Left lung (tissue), 10 donors: ENCODE results near the gene NELFB. TPM values are rescaled to one million over a fixed set of nuclear protein-coding genes. Genes with fewer than 3 reads are reported as not detected.

Experiments
- ATAC-seq: fragments of 200-7000 bp; cut with Tn5 transposase; one replicate; pipeline ENCODE4 v1.9.1; 2020; ENCODE audit warnings: moderate library complexity
- DNase-seq, 4 donors: peaks; one replicate each; pipeline ENCODE4 v3.0.0-alpha.2; 2013 to 2020
- H3K27ac ChIP-seq, 2 donors: fragments of 200-600 bp; sonication (generic) in 1 of 2; one replicate each; pipeline versions ENCODE4 v1.5.0 to v1.8.0; 2020 to 2021
- H3K27me3 ChIP-seq, 2 donors: fragments of 200-600 bp; sonication (generic) in 1 of 2; one replicate each; pipeline versions ENCODE4 v1.5.0 to v1.8.0; 2020 to 2021
- H3K36me3 ChIP-seq, 2 donors: fragments of 200-600 bp; sonication (generic) in 1 of 2; one replicate each; pipeline versions ENCODE4 v1.5.0 to v1.8.0; 2020 to 2021
- H3K4me1 ChIP-seq, 2 donors: fragments of 200-600 bp; one replicate each; pipeline ENCODE4 v1.8.0; 2021
- H3K4me3 ChIP-seq, 2 donors: fragments of 200-600 bp; sonication (generic) in 1 of 2; one replicate each; pipeline versions ENCODE4 v1.5.0 to v1.8.0; 2020 to 2021; ENCODE audit warnings: mild to moderate bottlenecking in 1 of 2
- H3K9me3 ChIP-seq, 2 donors: fragments of 200-600 bp; sonication (generic) in 1 of 2; one replicate each; pipeline versions ENCODE4 v1.5.0 to v1.8.0; 2020 to 2021
- intact Hi-C, 2 donors: fragments of 100-400 bp; cut with DNase I; formaldehyde crosslinking; loops; one replicate each; pipeline versions ENCODE4 v1.11.2 to v1.14.2; 2022
- polyA plus RNA-seq, 6 donors: library from polyadenylated mRNA; unstranded; fragments of 120-200 nt; gene quantifications; one replicate each; pipeline ENCODE4 v1.2.1, GENCODE V29; 2013; ENCODE audit not compliant: insufficient read length in 6 of 6
- total RNA-seq, 2 donors: library from RNA; stranded (reverse); fragmentation: NEBNext Ultra II Directional; extraction: Animal tissue kit (Norgen Biotek cat#: 25700); gene quantifications; one replicate each; pipeline ENCODE4 v1.2.1, GENCODE V29; 2021
- TF ChIP-seq, protein P1 (sequence below), 2 donors: fragments of 200-600 bp; sonication (generic) in 1 of 2; IDR thresholded peaks; one replicate each; pipeline versions ENCODE4 v1.5.0 to v1.8.0; 2021; ENCODE audit warnings: antibody characterized with exemption in 2 of 2
- donor health status: DM: no; HTN: yes; CAD: no.
- donor health status: DM: no; HTN: no; CAD: no.

NELFB gene
- total and polyA plus RNA-seq, 8 donors: 47.8 to 62.9 (median 55.6) TPM

DNA sequence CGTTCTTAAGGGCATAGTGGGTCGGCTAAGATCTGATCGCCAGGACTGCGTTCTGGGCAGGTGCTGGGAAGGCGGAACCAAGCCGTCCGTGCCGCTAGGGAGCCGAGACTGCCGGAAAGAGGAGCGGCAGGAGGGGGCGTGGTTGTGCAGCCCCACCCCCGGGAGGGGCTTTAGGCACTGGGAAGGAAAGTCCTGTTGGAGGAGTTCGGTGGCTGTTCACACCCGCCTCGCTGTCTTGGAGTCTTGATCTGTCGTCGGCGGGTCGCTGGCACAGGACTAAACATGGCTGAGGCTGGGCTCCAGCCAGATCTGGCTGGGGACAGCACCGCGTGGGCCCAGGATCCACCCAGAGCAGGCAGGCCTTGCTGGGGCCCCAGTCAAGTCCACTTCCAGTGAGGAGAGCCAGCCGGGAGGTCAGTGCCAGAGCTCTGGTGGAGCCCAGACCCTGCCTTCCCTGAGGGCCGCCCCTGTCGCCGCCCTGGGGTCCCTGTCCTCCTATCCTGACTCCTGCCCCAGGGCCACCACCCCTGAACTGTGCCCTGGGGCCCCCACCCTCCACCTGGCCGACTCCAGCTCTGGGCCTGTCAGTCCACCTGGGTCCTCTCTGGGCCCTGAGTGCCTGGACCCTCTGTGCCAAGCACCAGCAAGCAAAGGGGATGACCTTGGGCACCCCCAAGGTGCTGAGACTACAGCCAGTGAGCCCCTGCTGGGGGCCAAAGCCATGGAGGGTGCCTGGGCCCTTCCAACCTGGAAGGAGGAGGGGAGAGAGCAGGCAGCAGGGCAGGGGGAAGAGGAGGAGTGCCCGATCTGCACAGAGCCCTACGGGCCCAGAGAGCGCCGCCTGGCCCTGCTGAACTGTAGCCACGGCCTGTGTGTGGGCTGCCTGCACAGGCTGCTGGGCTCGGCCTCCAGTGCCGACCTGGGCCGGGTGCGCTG is 37.6 kb upstream of the NELFB start:
- Histone ChIP-seq H3K27me3 (peaks cover 0 to 16% of the 10 kb centered on the region in 2 donors), H3K9me3 (no peaks in the 10 kb centered on the region), H3K4me1 (peaks cover 10 to 34% of the 10 kb centered on the region in 2 donors), H3K27ac (peak overlapping the region in 1 of 2 donors; percentile 44), H3K36me3 (peaks cover 0 to 35% of the 10 kb centered on the region in 2 donors), H3K4me3 (peak overlapping the region in 1 of 2 donors; percentile 24)
- intact Hi-C loops: no loop called here
- DNase-seq (peak in 3 of 4 donors; percentile 54 to 91 (median 74)), ATAC-seq (peak; percentile 85)
- TF ChIP-seq, protein P1, sequence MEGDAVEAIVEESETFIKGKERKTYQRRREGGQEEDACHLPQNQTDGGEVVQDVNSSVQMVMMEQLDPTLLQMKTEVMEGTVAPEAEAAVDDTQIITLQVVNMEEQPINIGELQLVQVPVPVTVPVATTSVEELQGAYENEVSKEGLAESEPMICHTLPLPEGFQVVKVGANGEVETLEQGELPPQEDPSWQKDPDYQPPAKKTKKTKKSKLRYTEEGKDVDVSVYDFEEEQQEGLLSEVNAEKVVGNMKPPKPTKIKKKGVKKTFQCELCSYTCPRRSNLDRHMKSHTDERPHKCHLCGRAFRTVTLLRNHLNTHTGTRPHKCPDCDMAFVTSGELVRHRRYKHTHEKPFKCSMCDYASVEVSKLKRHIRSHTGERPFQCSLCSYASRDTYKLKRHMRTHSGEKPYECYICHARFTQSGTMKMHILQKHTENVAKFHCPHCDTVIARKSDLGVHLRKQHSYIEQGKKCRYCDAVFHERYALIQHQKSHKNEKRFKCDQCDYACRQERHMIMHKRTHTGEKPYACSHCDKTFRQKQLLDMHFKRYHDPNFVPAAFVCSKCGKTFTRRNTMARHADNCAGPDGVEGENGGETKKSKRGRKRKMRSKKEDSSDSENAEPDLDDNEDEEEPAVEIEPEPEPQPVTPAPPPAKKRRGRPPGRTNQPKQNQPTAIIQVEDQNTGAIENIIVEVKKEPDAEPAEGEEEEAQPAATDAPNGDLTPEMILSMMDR (IDR thresholded peaks at IDR 0.05): no peak

GRCh38 chr9:137218212-137218753 is 36.8 kb upstream of the NELFB start:
- TF ChIP-seq, protein P1 (IDR thresholded peaks at IDR 0.05): no peak
- peak overlapping the region; percentile 7 to 28 for H3K27ac ChIP-seq
- peaks cover 0 to 35% of the 10 kb centered on the region in 2 donors for H3K36me3 ChIP-seq
- intact Hi-C loops: no loop called here
- peaks cover 16 to 42% of the 10 kb centered on the region in 2 donors for H3K4me1 ChIP-seq
- no peak overlapping the region for H3K4me3 ChIP-seq
- no peak for DNase-seq
- no peaks in the 10 kb centered on the region for H3K9me3 ChIP-seq
- no peak for ATAC-seq
- peaks cover 0 to 18% of the 10 kb centered on the region in 2 donors for H3K27me3 ChIP-seq

DNA sequence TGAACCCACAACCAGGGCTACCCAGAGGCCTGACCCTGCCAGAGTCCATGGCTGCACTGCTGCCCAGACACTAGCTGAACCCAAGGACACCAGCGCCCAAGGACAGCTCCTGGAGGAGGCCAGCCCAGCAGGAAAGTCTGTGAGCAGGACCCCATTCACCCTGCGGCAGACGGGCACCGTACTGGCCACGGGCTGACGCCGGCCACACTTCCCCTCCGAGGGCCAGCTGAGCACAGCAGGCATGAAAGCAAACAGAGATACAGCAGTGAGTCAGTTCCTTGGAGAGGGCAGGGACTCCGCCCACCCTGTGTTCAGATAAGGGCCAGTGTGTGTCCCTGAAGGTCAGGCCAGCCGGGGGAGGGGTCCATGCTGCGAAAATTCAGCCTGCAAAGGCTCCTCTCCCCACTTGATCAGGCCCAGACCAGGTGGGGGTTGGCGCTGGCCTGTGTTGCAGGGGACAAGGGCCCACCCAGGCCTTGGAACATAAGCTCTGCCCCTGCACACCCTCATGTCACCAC is 36.3 kb upstream of the NELFB start:
- peak in 1 of 4 donors; percentile 61 for DNase-seq
- Histone ChIP-seq H3K27me3 (peaks cover 0 to 18% of the 10 kb centered on the region in 2 donors), H3K27ac (peak overlapping the region; percentile 7 to 28), H3K9me3 (no peaks in the 10 kb centered on the region), H3K4me1 (peaks cover 16 to 43% of the 10 kb centered on the region in 2 donors), H3K4me3 (no peak overlapping the region), H3K36me3 (peaks cover 0 to 31% of the 10 kb centered on the region in 2 donors)
- ATAC-seq: peak; percentile 41
- intact Hi-C loops: no loop called here
- TF ChIP-seq, protein P1 (IDR thresholded peaks at IDR 0.05): no peak

DNA sequence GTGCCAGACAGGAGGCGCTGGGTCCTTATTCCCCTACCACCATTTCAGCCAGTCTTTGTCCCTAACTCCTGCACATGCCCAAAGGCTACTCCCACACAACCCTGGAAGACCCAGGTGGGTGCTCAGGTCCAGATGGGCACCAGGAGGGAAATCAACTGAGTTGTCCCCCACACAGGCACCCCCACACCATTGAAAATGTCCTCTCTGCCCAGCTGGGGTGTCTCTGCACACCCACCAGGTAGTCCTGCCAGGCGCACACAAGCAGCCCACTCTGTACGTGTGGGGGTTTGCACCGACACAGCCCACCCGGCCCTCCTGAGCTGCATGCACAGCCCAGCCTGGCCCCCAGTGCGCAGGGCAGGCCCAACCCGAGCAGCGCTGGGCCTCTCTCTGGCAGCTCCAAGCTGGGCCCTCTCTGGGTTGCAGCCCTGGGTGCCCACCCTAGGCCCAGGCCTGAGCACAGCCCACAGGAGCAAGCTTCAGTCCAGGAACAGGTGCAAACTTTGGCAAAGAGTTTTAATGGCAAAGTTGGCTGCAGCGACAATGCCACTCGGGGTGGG is 35.3 kb upstream of the NELFB start:
- Histone ChIP-seq H3K4me1 (peaks cover 16 to 53% of the 10 kb centered on the region in 2 donors), H3K27me3 (peaks cover 0 to 18% of the 10 kb centered on the region in 2 donors), H3K4me3 (no peak overlapping the region), H3K27ac (no peak overlapping the region), H3K9me3 (no peaks in the 10 kb centered on the region), H3K36me3 (peaks cover 0 to 21% of the 10 kb centered on the region in 2 donors)
- TF ChIP-seq, protein P1 (IDR thresholded peaks at IDR 0.05): no peak
- ATAC-seq (no peak), DNase-seq (no peak)
- intact Hi-C loops: no loop called here
